Left lobe of liver (tissue), 2 donors: ENCODE data around the gene CCNA1. TPM values are rescaled to one million over a fixed set of nuclear protein-coding genes. Genes with fewer than 3 reads are reported as not detected.
A peak's percentile ranks its signal among the peaks of the same experiment; 100 is the strongest.

Experiments used
- ATAC-seq: fragments of 200-7000 bp; cut with Tn5 transposase; one replicate; pipeline ENCODE4 v1.9.1; 2020; ENCODE audit warnings: mild to moderate bottlenecking, moderate library complexity
- DNase-seq: peaks from one replicate; pipeline ENCODE4 v3.0.0-alpha.2; 2020; ENCODE audit warnings: low spot score
- total RNA-seq: library from RNA; stranded (reverse); gene quantifications from one replicate; pipeline ENCODE4 v1.2.1, GENCODE V29; 2021
- donor health status: DM: no; HTN: no; CAD: no; lungs with moderate emphysema.
- donor health status: DM: no; HTN: yes; CAD: no.

CCNA1 gene
- total RNA-seq: 0.10 TPM

DNA sequence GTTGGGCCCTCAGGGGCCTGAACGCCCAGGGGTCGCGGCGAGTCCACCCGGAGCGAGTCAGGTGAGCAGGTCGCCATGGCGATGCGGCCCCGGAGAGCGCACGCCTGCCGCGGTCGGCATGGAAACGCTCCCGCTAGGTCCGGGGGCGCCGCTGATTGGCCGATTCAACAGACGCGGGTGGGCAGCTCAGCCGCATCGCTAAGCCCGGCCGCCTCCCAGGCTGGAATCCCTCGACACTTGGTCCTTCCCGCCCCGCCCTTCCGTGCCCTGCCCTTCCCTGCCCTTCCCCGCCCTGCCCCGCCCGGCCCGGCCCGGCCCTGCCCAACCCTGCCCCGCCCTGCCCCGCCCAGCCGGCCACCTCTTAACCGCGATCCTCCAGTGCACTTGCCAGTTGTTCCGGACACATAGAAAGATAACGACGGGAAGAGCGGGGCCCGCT is at the start of gene CCNA1:
TSS of gene CCNA1 (plus strand) at position 390 of the 439 bp plus-strand sequence. CDS start 562 bp downstream, outside the sequence.
- ATAC-seq: no peak
- no peak for DNase-seq

- ATAC-seq (no peak), DNase-seq (no peak)
Measured at GRCh38 chr13:36385489-36385888, 46.8 kb upstream of the CCNA1 start.

DNA sequence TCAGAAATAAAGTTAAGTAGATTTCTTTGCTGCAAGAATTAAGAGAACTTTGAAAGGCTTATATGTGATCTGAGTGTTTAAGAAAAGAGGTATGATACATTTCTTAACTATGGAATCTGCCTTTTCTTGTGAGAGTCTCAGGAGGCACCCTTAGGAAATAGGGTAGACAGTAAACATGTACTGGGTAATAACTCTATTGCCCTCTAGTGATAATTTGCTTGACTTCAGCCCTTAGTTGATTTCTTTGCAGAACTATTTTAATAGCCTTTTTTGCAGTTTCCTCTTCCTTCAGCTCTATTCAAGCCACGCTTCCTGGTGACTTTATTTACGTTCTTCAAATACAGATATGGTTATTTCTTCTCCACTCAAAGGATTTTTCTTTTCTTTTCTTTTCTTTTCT is 37.0 kb upstream of the CCNA1 start:
- peak; percentile 94 for ATAC-seq
- no peak for DNase-seq

GRCh38 chr13:36405151-36405550 is 27.1 kb upstream of the CCNA1 start:
- DNase-seq: no peak
- ATAC-seq: no peak

- ATAC-seq (no peak), DNase-seq (no peak)
Measured at GRCh38 chr13:36412736-36413135, 19.6 kb upstream of the CCNA1 start.

- DNase-seq: no peak
- no peak for ATAC-seq
Measured at GRCh38 chr13:36413161-36413560, 19.1 kb upstream of the CCNA1 start.

GRCh38 chr13:36414461-36414860 is 17.8 kb upstream of the CCNA1 start:
- no peak for ATAC-seq

DNA sequence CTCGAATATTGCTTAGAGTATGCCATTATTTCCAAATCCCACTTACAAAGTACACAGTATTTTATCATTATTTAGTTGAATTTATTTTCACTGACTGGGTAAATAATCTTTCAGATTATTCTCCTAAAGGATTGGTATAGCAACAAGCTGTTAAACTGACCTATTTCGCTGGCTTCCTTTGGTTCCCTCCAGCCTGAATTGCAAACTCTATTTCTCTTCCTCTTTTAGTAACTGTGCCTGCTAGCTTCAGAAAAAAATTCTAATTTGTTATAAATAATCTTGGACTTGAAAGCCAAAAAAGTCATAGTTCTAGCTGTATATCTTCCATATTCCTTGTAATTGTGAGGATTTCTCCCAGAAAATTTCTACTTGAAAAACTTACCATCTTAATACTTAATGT is 15.0 kb upstream of the CCNA1 start:
- DNase-seq: no peak
- ATAC-seq: no peak

More at GRCh38 chr13:36414461-36414860, 17.8 kb upstream of the CCNA1 start:
- no peak for DNase-seq

GRCh38 chr13:36418022-36418805 is 14.1 kb upstream of the CCNA1 start:
- DNase-seq: no peak

GRCh38 chr13:36420437-36420891 is 11.8 kb upstream of the CCNA1 start:
- DNase-seq (peak; percentile 65), ATAC-seq (peak; percentile 99)

More at GRCh38 chr13:36418022-36418805, 14.1 kb upstream of the CCNA1 start:
- no peak for ATAC-seq

GRCh38 chr13:36421447-36421846 is 10.8 kb upstream of the CCNA1 start:
- DNase-seq (no peak), ATAC-seq (no peak)

DNA sequence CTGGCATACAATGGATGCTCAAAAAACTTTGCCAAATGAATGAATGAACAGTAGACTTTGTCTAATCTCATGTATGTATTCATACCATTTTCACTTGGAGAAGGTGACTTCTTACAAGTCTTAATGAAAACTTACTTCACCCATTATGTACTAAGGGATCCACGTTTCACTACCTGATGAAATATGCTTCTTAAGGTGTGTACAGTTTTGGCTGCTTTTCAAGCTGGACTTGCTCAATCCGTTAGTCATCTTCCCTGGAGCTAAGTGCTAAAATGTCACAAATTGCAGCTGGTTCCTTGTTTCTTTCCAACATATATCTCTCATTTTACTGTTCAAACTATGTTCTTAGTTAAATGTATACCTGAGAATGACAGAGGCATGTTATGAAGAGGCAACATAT is 4.2 kb upstream of the CCNA1 start:
- DNase-seq (no peak), ATAC-seq (no peak)

DNA sequence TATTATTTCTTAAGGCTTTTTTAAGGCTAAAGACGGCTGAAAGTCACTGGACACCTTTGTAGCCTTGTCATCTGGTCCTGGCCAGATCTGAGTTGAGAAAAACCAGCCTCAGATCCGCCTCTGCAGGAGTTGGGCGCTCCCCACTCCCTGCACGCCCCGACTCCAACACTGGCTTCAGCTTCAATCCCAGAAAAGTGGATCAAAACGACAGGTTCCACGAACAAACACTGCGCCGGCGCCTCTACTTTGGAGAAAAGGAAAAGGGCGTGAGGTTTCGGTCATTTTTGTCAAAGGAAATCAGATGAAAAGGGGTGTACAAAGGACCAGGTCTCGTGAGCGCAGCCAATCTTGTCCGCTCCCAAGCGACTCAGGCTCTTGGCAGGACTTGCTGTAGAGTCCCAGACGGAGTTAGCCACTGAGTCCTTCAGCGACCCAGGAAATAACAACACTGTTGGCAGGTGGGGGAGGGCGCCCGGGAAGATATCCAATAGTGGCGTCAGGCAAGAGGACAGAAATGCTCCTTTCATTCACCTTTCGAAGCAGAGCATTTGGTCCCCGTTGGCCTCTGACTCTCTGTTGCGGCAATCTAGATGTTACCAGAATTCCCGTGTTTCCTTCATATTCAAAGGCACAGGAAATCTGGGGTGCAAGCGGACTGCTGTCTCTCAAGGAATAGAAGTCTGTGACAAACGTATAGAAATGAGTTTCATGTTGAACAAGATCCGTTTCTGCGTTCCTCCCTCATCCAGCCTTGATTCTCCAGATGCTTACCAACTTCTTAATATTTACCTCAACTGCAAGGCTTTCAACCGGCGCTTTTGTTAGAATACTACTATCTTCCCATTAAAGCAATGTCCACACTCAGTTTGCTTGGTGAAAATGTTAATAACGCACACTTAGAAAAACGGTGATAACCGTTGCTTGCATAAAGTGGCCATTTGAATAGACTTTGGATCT is 1.8 kb upstream of the CCNA1 start:
- no peak for DNase-seq
- ATAC-seq: no peak

DNA sequence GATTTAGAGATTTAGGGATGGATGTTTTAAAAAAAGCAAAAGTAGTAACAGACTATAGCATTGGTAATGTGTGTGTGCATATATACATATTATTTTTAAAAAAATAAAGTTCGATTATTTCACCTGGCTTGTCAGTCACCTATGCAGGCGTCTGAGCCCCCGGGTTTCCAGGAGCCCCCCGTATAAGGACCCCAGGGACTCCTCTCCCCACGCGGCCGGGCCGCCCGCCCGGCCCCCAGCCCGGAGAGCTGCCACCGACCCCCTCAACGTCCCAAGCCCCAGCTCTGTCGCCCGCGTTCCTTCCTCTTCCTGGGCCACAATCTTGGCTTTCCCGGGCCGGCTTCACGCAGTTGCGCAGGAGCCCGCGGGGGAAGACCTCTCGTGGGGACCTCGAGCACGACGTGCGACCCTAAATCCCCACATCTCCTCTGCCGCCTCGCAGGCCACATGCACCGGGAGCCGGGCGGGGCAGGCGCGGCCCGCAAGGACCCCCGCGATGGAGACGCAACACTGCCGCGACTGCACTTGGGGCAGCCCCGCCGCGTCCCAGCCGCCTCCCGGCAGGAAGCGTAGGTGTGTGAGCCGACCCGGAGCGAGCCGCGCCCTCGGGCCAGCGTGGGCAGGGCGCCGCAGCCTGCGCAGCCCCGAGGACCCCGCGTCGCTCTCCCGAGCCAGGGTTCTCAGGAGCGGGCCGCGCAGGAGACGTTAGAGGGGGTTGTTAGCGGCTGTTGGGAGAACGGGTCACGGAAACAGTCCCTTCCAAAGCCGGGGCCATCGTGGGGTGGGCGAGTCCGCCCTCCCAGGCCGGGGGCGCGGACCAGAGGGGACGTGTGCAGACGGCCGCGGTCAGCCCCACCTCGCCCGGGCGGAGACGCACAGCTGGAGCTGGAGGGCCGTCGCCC is 840 bp upstream of the CCNA1 start:
- peak; percentile 12 for ATAC-seq
- DNase-seq: no peak

GRCh38 chr13:36436811-36437210 is 4.5 kb downstream of the CCNA1 start:
- DNase-seq (no peak), ATAC-seq (no peak)

GRCh38 chr13:36438594-36439483 is 6.5 kb downstream of the CCNA1 start:
- no peak for DNase-seq
- no peak for ATAC-seq

DNA sequence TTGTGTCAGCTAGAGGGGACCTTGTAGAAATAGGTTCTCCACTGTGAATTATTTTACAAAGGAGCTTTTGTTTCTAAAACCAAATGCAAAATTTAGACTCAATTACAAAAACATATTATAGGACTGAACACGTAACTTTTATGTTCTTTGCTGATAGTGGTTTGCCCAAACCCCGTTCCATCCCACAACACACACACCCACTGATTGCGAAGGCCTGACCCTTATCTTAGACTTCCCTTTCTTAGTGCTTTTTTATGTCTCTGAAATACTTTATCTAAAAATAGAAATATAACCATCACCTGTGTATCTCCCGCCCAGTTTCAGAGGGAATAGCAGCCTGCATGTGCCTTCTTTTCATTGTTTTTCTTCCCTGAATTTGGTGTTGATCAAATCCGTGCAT is 13.0 kb downstream of the CCNA1 start:
- DNase-seq (no peak), ATAC-seq (no peak)

GRCh38 chr13:36445891-36446351 is 13.6 kb downstream of the CCNA1 start:
- ATAC-seq (no peak), DNase-seq (no peak)

GRCh38 chr13:36447501-36447900 is 15.2 kb downstream of the CCNA1 start:
- DNase-seq (no peak), ATAC-seq (no peak)
